ENCODE data around the gene TBXAS1.

DNA sequence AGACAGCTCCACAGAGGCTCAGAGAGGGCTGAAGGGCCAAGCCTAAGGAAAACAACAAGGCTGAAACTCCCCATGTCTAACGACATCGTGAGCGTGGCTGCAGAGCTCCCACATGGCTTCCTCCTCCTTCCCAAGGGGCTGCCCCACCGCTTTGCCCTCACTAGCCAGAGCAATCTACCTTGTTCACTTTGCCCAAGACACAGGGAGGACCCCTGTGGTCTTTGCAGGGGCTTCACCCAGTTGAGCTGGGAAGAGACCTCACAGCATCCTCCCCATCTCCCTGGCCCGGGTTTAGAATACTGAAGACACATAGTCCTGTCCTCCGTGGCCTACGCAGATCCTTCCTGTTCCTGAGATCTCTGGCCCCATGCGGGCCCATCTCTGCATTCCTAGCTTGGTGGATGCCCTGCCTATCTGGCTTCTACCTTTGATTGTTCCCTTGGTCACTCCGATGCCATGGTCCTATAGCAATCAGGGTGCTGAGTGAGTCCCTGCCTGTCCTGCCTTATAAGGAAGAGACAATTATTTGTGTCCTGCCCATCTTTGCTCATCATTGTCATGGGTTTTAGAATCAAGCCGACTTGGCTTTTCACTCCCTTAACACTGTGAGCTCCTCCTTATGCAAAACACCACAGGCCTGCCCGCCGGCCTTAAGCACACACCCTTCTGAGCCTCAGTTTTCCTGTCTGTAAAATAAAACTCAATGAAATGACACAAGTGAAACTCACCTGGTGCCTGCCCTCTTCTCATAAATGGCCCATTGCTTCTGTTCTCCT is 160.5 kb downstream of the TBXAS1 start:
- TF ChIP-seq, protein P1, sequence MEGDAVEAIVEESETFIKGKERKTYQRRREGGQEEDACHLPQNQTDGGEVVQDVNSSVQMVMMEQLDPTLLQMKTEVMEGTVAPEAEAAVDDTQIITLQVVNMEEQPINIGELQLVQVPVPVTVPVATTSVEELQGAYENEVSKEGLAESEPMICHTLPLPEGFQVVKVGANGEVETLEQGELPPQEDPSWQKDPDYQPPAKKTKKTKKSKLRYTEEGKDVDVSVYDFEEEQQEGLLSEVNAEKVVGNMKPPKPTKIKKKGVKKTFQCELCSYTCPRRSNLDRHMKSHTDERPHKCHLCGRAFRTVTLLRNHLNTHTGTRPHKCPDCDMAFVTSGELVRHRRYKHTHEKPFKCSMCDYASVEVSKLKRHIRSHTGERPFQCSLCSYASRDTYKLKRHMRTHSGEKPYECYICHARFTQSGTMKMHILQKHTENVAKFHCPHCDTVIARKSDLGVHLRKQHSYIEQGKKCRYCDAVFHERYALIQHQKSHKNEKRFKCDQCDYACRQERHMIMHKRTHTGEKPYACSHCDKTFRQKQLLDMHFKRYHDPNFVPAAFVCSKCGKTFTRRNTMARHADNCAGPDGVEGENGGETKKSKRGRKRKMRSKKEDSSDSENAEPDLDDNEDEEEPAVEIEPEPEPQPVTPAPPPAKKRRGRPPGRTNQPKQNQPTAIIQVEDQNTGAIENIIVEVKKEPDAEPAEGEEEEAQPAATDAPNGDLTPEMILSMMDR (IDR thresholded peaks at IDR 0.05), result no peak
- no peak for TF ChIP-seq POLR2AphosphoS5 (IDR thresholded peaks at IDR 0.05)
- TF ChIP-seq POLR2A (IDR thresholded peaks at IDR 0.05), result no peak

All from transverse colon (tissue), 4 donors.